ENCODE data around the gene SMYD3.

GRCh38 chr1:245748240-245748639, 758.8 kb downstream of the SMYD3 start:
- TF ChIP-seq EP300 (IDR thresholded peaks at IDR 0.05) (no peak), CTCF (IDR thresholded peaks at IDR 0.05) (no peak)
